OCI-LY1 (cell line): Measurements from ENCODE around the gene NKX6-1.

ENCODE experiments used
- H2AFZ ChIP-seq: fragments of 200-600 bp; sonication (generic), shearing (Covaris generic); 2 replicates; pipeline ENCODE4 v1.6.0; 2014; ENCODE audit warnings: antibody characterized with exemption, mild to moderate bottlenecking, low read length
- H3F3A ChIP-seq: fragments of 200-600 bp; sonication (generic), shearing (Covaris generic); 2 replicates; pipeline ENCODE4 v1.6.0; 2014; ENCODE audit warnings: mild to moderate bottlenecking, antibody characterized with exemption, low read length, moderate library complexity; ENCODE audit not compliant: insufficient read depth
- H3K27ac ChIP-seq: fragments of 200-600 bp; sonication (generic); 2 replicates; pipeline ENCODE4 v1.5.1; 2014; ENCODE audit warnings: low read length, mixed run types, mild to moderate bottlenecking, low read depth; ENCODE audit not compliant: poor library complexity, severe bottlenecking
- H3K27me3 ChIP-seq: fragments of 200-600 bp; sonication (generic); 2 replicates; pipeline ENCODE4 v1.6.0; 2014; ENCODE audit warnings: antibody characterized with exemption, mild to moderate bottlenecking, low read length, moderate library complexity; ENCODE audit not compliant: insufficient read depth
- H3K36me3 ChIP-seq: fragments of 200-600 bp; sonication (generic); 2 replicates; pipeline ENCODE4 v1.6.1; 2014; ENCODE audit warnings: mild to moderate bottlenecking, antibody characterized with exemption, low read length, moderate library complexity, mixed read lengths; ENCODE audit not compliant: insufficient read depth
- H3K4me1 ChIP-seq: fragments of 200-600 bp; sonication (generic); 2 replicates; pipeline ENCODE4 v1.5.1; 2014; ENCODE audit warnings: mild to moderate bottlenecking, low read length, moderate library complexity; ENCODE audit not compliant: insufficient read depth, severe bottlenecking
- H3K4me2 ChIP-seq: fragments of 200-600 bp; sonication (generic), shearing (Covaris generic); 2 replicates; pipeline ENCODE4 v1.6.1; 2014; ENCODE audit warnings: low read length
- H3K4me3 ChIP-seq: fragments of 200-600 bp; sonication (generic); 2 replicates; pipeline ENCODE4 v1.5.1; 2014; ENCODE audit warnings: low read length, low read depth, mild to moderate bottlenecking, mixed read lengths; ENCODE audit not compliant: poor library complexity, severe bottlenecking
- H3K79me2 ChIP-seq: fragments of 200-600 bp; shearing (Covaris generic); 2 replicates; pipeline ENCODE4 v1.6.1; 2016; ENCODE audit warnings: mixed run types, low read length, mixed read lengths; ENCODE audit not compliant: insufficient read depth
- H3K9ac ChIP-seq: fragments of 200-600 bp; sonication (generic), shearing (Covaris generic); 2 replicates; pipeline ENCODE4 v1.6.1; 2014; ENCODE audit warnings: mild to moderate bottlenecking, low read length, mixed read lengths
- H3K9me2 ChIP-seq: fragments of 200-600 bp; sonication (generic), shearing (Covaris generic); 2 replicates; pipeline ENCODE4 v1.6.1; 2014; ENCODE audit warnings: low read depth, mild to moderate bottlenecking, low read length, mixed read lengths
- H3K9me3 ChIP-seq: fragments of 200-600 bp; shearing (Covaris generic); 2 replicates; pipeline ENCODE4 v1.6.1; 2014; ENCODE audit warnings: low read length, mixed read lengths
- H4K20me1 ChIP-seq: fragments of 200-600 bp; sonication (generic), shearing (Covaris generic); 2 replicates; pipeline ENCODE4 v1.6.0; 2016; ENCODE audit warnings: mild to moderate bottlenecking, low read length; ENCODE audit not compliant: insufficient read depth
- EZH2 ChIP-seq: fragments of 200-600 bp; sonication (generic), shearing (Covaris generic); IDR thresholded peaks from 2 replicates; pipeline ENCODE4 v1.8.0; 2017; ENCODE audit warnings: borderline replicate concordance, mixed run types, mild to moderate bottlenecking, antibody characterized with exemption, low read length, moderate library complexity, mixed read lengths
- TF ChIP-seq, protein P1 (sequence below): fragments of 200-600 bp; sonication (generic), shearing (Covaris generic); IDR thresholded peaks from 2 replicates; pipeline ENCODE4 v1.5.1; 2017; ENCODE audit warnings: mild to moderate bottlenecking, antibody characterized with exemption, low read length, moderate library complexity, mixed read lengths

NKX6-1 gene

GRCh38 chr4:84456157-84456556 is 42.9 kb downstream of the NKX6-1 start:
- no peak overlapping the region for H3K9ac ChIP-seq
- H3K36me3 ChIP-seq: no peaks in the 10 kb centered on the region
- no peaks in the 10 kb centered on the region for H3K4me1 ChIP-seq
- H3K27ac ChIP-seq: no peak overlapping the region
- H3K4me2 ChIP-seq: no peak overlapping the region
- TF ChIP-seq, protein P1, sequence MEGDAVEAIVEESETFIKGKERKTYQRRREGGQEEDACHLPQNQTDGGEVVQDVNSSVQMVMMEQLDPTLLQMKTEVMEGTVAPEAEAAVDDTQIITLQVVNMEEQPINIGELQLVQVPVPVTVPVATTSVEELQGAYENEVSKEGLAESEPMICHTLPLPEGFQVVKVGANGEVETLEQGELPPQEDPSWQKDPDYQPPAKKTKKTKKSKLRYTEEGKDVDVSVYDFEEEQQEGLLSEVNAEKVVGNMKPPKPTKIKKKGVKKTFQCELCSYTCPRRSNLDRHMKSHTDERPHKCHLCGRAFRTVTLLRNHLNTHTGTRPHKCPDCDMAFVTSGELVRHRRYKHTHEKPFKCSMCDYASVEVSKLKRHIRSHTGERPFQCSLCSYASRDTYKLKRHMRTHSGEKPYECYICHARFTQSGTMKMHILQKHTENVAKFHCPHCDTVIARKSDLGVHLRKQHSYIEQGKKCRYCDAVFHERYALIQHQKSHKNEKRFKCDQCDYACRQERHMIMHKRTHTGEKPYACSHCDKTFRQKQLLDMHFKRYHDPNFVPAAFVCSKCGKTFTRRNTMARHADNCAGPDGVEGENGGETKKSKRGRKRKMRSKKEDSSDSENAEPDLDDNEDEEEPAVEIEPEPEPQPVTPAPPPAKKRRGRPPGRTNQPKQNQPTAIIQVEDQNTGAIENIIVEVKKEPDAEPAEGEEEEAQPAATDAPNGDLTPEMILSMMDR: no peak
- TF ChIP-seq EZH2: no peak
- H3K4me3 ChIP-seq: no peak overlapping the region
- H3K9me3 ChIP-seq: no peaks in the 10 kb centered on the region
- no peaks in the 10 kb centered on the region for H3K27me3 ChIP-seq
- H3K9me2 ChIP-seq: no peaks in the 10 kb centered on the region
- no peaks in the 10 kb centered on the region for H3F3A ChIP-seq
- H3K79me2 ChIP-seq: no peaks in the 10 kb centered on the region
- H4K20me1 ChIP-seq: no peaks in the 10 kb centered on the region
- H2AFZ ChIP-seq: no peak overlapping the region

- Histone ChIP-seq H3K36me3 (no peaks in the 10 kb centered on the region), H3K9me3 (no peaks in the 10 kb centered on the region), H3K27me3 (no peaks in the 10 kb centered on the region), H3F3A (no peaks in the 10 kb centered on the region), H3K4me3 (no peak overlapping the region), H2AFZ (no peak overlapping the region), H3K79me2 (no peaks in the 10 kb centered on the region), H3K4me2 (no peak overlapping the region), H3K9me2 (no peaks in the 10 kb centered on the region), H3K9ac (no peak overlapping the region), H3K27ac (no peak overlapping the region), H4K20me1 (no peaks in the 10 kb centered on the region), H3K4me1 (no peaks in the 10 kb centered on the region)
- TF ChIP-seq, protein P1: no peak
- TF ChIP-seq EZH2: no peak
These were observed 43.4 kb downstream of the NKX6-1 start for GRCh38 chr4:84455697-84456096.

- no peak overlapping the region for H3K4me2 ChIP-seq
- no peaks in the 10 kb centered on the region for H3K36me3 ChIP-seq
- no peaks in the 10 kb centered on the region for H3K9me2 ChIP-seq
- H3F3A ChIP-seq: no peaks in the 10 kb centered on the region
- no peak overlapping the region for H2AFZ ChIP-seq
- no peak overlapping the region for H3K4me3 ChIP-seq
- no peaks in the 10 kb centered on the region for H4K20me1 ChIP-seq
- no peaks in the 10 kb centered on the region for H3K9me3 ChIP-seq
- H3K79me2 ChIP-seq: no peaks in the 10 kb centered on the region
- no peaks in the 10 kb centered on the region for H3K27me3 ChIP-seq
- TF ChIP-seq, protein P1: peak; percentile 51
- no peak for TF ChIP-seq EZH2
- no peaks in the 10 kb centered on the region for H3K4me1 ChIP-seq
- H3K27ac ChIP-seq: no peak overlapping the region
- H3K9ac ChIP-seq: no peak overlapping the region
These were observed 47.5 kb downstream of the NKX6-1 start for GRCh38 chr4:84451546-84451945.
